Small intestine (tissue), 7 donors: ENCODE results near the gene KIF26B. TPM values are rescaled to one million over a fixed set of nuclear protein-coding genes. Genes with fewer than 3 reads are reported as not detected.

Source experiments
- DNase-seq, 2 donors: peaks; one replicate each; pipeline versions ENCODE4 v3.0.0 to v3.0.0-alpha.2; 2013
- FAIRE-seq: peaks from 2 replicates; lab custom pipeline; 2012; peaks lifted over from hg19 to GRCh38; lab: Jason Lieb, UNC
- H3K27ac ChIP-seq, 3 donors: one replicate each; pipeline ENCODE4 v1.5.1; 2013; ENCODE audit warnings: low read length in 2 of 3, mild to moderate bottlenecking in 2 of 3, control low read depth in 1 of 3, inconsistent platforms in 1 of 3, low read depth in 1 of 3, moderate library complexity in 1 of 3
- H3K27me3 ChIP-seq, 3 donors: one replicate each; pipeline ENCODE4 v1.6.1; 2013; ENCODE audit warnings: low read length in 3 of 3, inconsistent platforms in 1 of 3; ENCODE audit not compliant: control insufficient read depth in 3 of 3, insufficient read depth in 3 of 3
- H3K36me3 ChIP-seq, 3 donors: one replicate each; pipeline ENCODE4 v1.6.1; 2013; ENCODE audit warnings: low read length in 3 of 3, inconsistent platforms in 1 of 3, low read depth in 1 of 3, mild to moderate bottlenecking in 1 of 3, moderate library complexity in 1 of 3; ENCODE audit not compliant: control insufficient read depth in 3 of 3, insufficient read depth in 2 of 3
- H3K4me1 ChIP-seq, 3 donors: one replicate each; pipeline ENCODE4 v1.6.1; 2013; ENCODE audit warnings: low read length in 2 of 3, inconsistent platforms in 1 of 3, low read depth in 1 of 3, mild to moderate bottlenecking in 1 of 3, moderate library complexity in 1 of 3; ENCODE audit not compliant: control insufficient read depth in 3 of 3, insufficient read depth in 2 of 3
- H3K4me3 ChIP-seq, 3 donors: one replicate each; pipeline ENCODE4 v1.5.1; 2013; ENCODE audit warnings: low read length in 3 of 3, control low read depth in 1 of 3, inconsistent platforms in 1 of 3, low read depth in 1 of 3, mild to moderate bottlenecking in 1 of 3, moderate library complexity in 1 of 3
- H3K9me3 ChIP-seq, 2 donors: one replicate each; pipeline ENCODE4 v1.6.1; 2013; ENCODE audit warnings: low read depth in 1 of 2, low read length in 1 of 2; ENCODE audit not compliant: control insufficient read depth in 2 of 2, insufficient read depth in 1 of 2
- WGBS, 3 donors: extraction: QIAGEN DNeasy Blood & Tissue Kit; methylation state at CpG; one replicate each; pipeline ENCODE4 v1.1.7; 2013; 5-methylcytosine and 5-hydroxymethylcytosine counted together
- polyA plus RNA-seq, 4 donors: library from polyadenylated mRNA; stranded (reverse) in 3 of 4; unstranded in 1 of 4; fragments of 200-250 nt in 3 of 4; fragments of 120-200 nt in 1 of 4; gene quantifications; one replicate each; pipeline versions ENCODE4 v1.2.1 to v1.2.3, GENCODE V29; 2013
- donor health status: healthy with polysubstance abuse.
- donor health status: control.
- donor health status: control.
- donor health status: Bipolar disorder and iron deficiency.
- donor health status: healthy.

KIF26B gene
- polyA plus RNA-seq, 4 donors: 0.27 to 4.0 (median 1.3) TPM; not detected in 1

- Histone ChIP-seq H3K27ac (no peak overlapping the region), H3K27me3 (no peaks in the 10 kb centered on the region), H3K9me3 (peaks cover 0 to 15% of the 10 kb centered on the region in 2 donors), H3K36me3 (peaks cover 0 to 2% (median 0%) of the 10 kb centered on the region in 3 donors), H3K4me1 (no peaks in the 10 kb centered on the region), H3K4me3 (no peak overlapping the region)
- WGBS, 3 donors: 65 to 69% (median 67%) methylated on average over 4 of the region's 4 CpGs
- no peak for FAIRE-seq
- no peak for DNase-seq
These were observed 490.6 kb downstream of the KIF26B start for GRCh38 chr1:245645406-245645805.

- 67 to 81% (median 69%) methylated on average over 9 of the region's 9 CpGs for WGBS, 3 donors
These were observed 491.1 kb downstream of the KIF26B start for GRCh38 chr1:245645894-245646293.

GRCh38 chr1:245648749-245649522, 494.2 kb downstream of the KIF26B start:
- Histone ChIP-seq H3K9me3 (no peaks in the 10 kb centered on the region), H3K36me3 (peaks cover 0 to 2% (median 0%) of the 10 kb centered on the region in 3 donors), H3K4me1 (no peaks in the 10 kb centered on the region), H3K27me3 (no peaks in the 10 kb centered on the region), H3K4me3 (no peak overlapping the region), H3K27ac (no peak overlapping the region)
- FAIRE-seq: no peak
- WGBS, 3 donors: 80 to 89% (median 82%) methylated on average over 19 of the region's 19 CpGs
- no peak for DNase-seq

More at GRCh38 chr1:245645894-245646293, 491.1 kb downstream of the KIF26B start:
- Histone ChIP-seq H3K4me3 (no peak overlapping the region), H3K36me3 (peaks cover 0 to 2% (median 0%) of the 10 kb centered on the region in 3 donors), H3K4me1 (no peaks in the 10 kb centered on the region), H3K9me3 (peaks cover 0 to 14% of the 10 kb centered on the region in 2 donors), H3K27ac (no peak overlapping the region), H3K27me3 (no peaks in the 10 kb centered on the region)
- DNase-seq (no peak), FAIRE-seq (no peak)

- peaks cover 0 to 2% (median 0%) of the 10 kb centered on the region in 3 donors for H3K36me3 ChIP-seq
These were observed 494.9 kb downstream of the KIF26B start for GRCh38 chr1:245649666-245650065.

GRCh38 chr1:245650441-245650960, 495.7 kb downstream of the KIF26B start:
- no peak overlapping the region for H3K4me3 ChIP-seq

More at GRCh38 chr1:245649666-245650065, 494.9 kb downstream of the KIF26B start:
- no peak for FAIRE-seq
- Histone ChIP-seq H3K4me3 (no peak overlapping the region), H3K27me3 (no peaks in the 10 kb centered on the region), H3K9me3 (no peaks in the 10 kb centered on the region), H3K27ac (no peak overlapping the region), H3K4me1 (peaks cover 0 to 3% (median 0%) of the 10 kb centered on the region in 3 donors)
- no peak for DNase-seq
- 84 to 92% (median 91%) methylated on average over 5 of the region's 5 CpGs for WGBS, 3 donors

GRCh38 chr1:245651093-245651492, 496.3 kb downstream of the KIF26B start:
- WGBS, 3 donors: 76 to 82% (median 79%) methylated on average over 3 of the region's 3 CpGs
- no peak for FAIRE-seq
- H3K9me3 ChIP-seq: no peaks in the 10 kb centered on the region

More at GRCh38 chr1:245650441-245650960, 495.7 kb downstream of the KIF26B start:
- DNase-seq: no peak
- Histone ChIP-seq H3K4me1 (peaks cover 0 to 3% (median 0%) of the 10 kb centered on the region in 3 donors), H3K27ac (no peak overlapping the region), H3K27me3 (no peaks in the 10 kb centered on the region), H3K9me3 (no peaks in the 10 kb centered on the region), H3K36me3 (peaks cover 0 to 2% (median 0%) of the 10 kb centered on the region in 3 donors)
- 83 to 95% (median 87%) methylated on average over 7 of the region's 7 CpGs for WGBS, 3 donors
- no peak for FAIRE-seq

GRCh38 chr1:245652116-245652515, 497.3 kb downstream of the KIF26B start:
- DNase-seq (no peak), FAIRE-seq (no peak)
- no peaks in the 10 kb centered on the region for H3K9me3 ChIP-seq
- H3K4me3 ChIP-seq: no peak overlapping the region
- H3K36me3 ChIP-seq: peaks cover 0 to 2% (median 0%) of the 10 kb centered on the region in 3 donors
- 94 to 95% (median 95%) methylated on average over 4 of the region's 4 CpGs for WGBS, 3 donors
- H3K4me1 ChIP-seq: peaks cover 0 to 3% (median 0%) of the 10 kb centered on the region in 3 donors
- no peak overlapping the region for H3K27ac ChIP-seq
- H3K27me3 ChIP-seq: no peaks in the 10 kb centered on the region

More at GRCh38 chr1:245651093-245651492, 496.3 kb downstream of the KIF26B start:
- H3K27ac ChIP-seq: no peak overlapping the region
- no peak overlapping the region for H3K4me3 ChIP-seq
- no peaks in the 10 kb centered on the region for H3K27me3 ChIP-seq
- H3K36me3 ChIP-seq: peaks cover 0 to 2% (median 0%) of the 10 kb centered on the region in 3 donors
- H3K4me1 ChIP-seq: peaks cover 0 to 3% (median 0%) of the 10 kb centered on the region in 3 donors
- no peak for DNase-seq

GRCh38 chr1:245652660-245653427, 498.1 kb downstream of the KIF26B start:
- Histone ChIP-seq H3K4me1 (peaks cover 0 to 3% (median 0%) of the 10 kb centered on the region in 3 donors), H3K27me3 (no peaks in the 10 kb centered on the region), H3K27ac (no peak overlapping the region), H3K4me3 (no peak overlapping the region), H3K36me3 (peaks cover 0 to 2% (median 0%) of the 10 kb centered on the region in 3 donors), H3K9me3 (no peaks in the 10 kb centered on the region)
- FAIRE-seq (no peak), DNase-seq (no peak)
- WGBS, 3 donors: 73 to 85% (median 73%) methylated on average over 17 of the region's 17 CpGs
